H1 (cell line): Measurements from ENCODE around the gene LILRA1. TPM values are rescaled to one million over a fixed set of nuclear protein-coding genes. Genes with fewer than 3 reads are reported as not detected.
"Not testable (repeated sequence)": the region's sequence is repeated elsewhere in the genome, so short reads cannot be mapped to it uniquely, and the experiment has no call there.

Experiments used
- CTCF ChIA-PET: fragments of 300-600 bp; sonication (Branson Sonifier 250); formaldehyde crosslinking; loops from one replicate; lab custom pipeline; 2021; ENCODE audit not compliant: partially characterized antibody; lab: Charles Lee
- POLR2A ChIA-PET: fragments of 300-600 bp; sonication (Branson Sonifier 250); formaldehyde crosslinking; loops from one replicate; lab custom pipeline; 2021; ENCODE audit warnings: inconsistent platforms; ENCODE audit not compliant: partially characterized antibody; lab: Charles Lee
- DNase-seq, 2 experiments: peaks; one replicate each; pipeline versions ENCODE4 v3.0.0 to v3.0.0-alpha.2; 2010 to 2022; ENCODE audit warnings: low spot score in 2 of 2, low read depth in 1 of 2, mixed read lengths in 1 of 2
- FAIRE-seq: peaks from 2 replicates; lab custom pipeline; 2011; peaks lifted over from hg19 to GRCh38; lab: Jason Lieb, UNC
- H2AFZ ChIP-seq: 2 replicates; pipeline ENCODE4 v1.8.1; 2012; ENCODE audit warnings: low read length, inconsistent platforms
- H2AK5ac ChIP-seq: 2 replicates; pipeline ENCODE4 v1.6.1; 2013; ENCODE audit warnings: low read depth, low read length
- H2BK120ac ChIP-seq: replicated peaks from 2 replicates; pipeline ENCODE3; 2013; ENCODE audit warnings: low read depth, low read length, inconsistent platforms
- H2BK12ac ChIP-seq: 2 replicates; pipeline ENCODE4 v1.6.1; 2013; ENCODE audit warnings: low read depth, low read length
- H2BK15ac ChIP-seq: 2 replicates; pipeline ENCODE4 v1.6.1; 2013; ENCODE audit warnings: low read length
- H2BK20ac ChIP-seq: 2 replicates; pipeline ENCODE4 v1.6.1; 2013; ENCODE audit warnings: low read length
- H2BK5ac ChIP-seq: 2 replicates; pipeline ENCODE4 v1.6.1; 2013; ENCODE audit warnings: low read depth, low read length
- H3K14ac ChIP-seq: 2 replicates; pipeline ENCODE4 v1.6.1; 2013; ENCODE audit warnings: inconsistent platforms; ENCODE audit not compliant: insufficient read length
- H3K18ac ChIP-seq: 2 replicates; pipeline ENCODE4 v1.6.1; 2013; ENCODE audit warnings: low read length; ENCODE audit errors: extremely low read depth
- H3K23ac ChIP-seq: 2 replicates; pipeline ENCODE4 v1.6.1; 2013; ENCODE audit warnings: inconsistent platforms; ENCODE audit not compliant: insufficient read length
- H3K23me2 ChIP-seq: 2 replicates; pipeline ENCODE4 v1.6.1; 2013; ENCODE audit warnings: low read depth, low read length
- H3K27ac ChIP-seq: 2 replicates; pipeline ENCODE4 v1.6.1; 2011; ENCODE audit warnings: low read depth, low read length, inconsistent platforms
- H3K27me3 ChIP-seq, 4 experiments: replicated peaks in 1 of 4; 1 replicate in 1 of 4; 2 replicates in 3 of 4; pipeline versions ENCODE4 v1.6.1 to v1.8.1; 2011 to 2013; ENCODE audit warnings: low read length in 3 of 4, mild to moderate bottlenecking in 3 of 4, inconsistent platforms in 2 of 4, mixed read lengths in 2 of 4, moderate library complexity in 1 of 4; ENCODE audit not compliant: control insufficient read depth in 3 of 4, insufficient read depth in 3 of 4; ENCODE audit errors: extremely low read depth in 1 of 4
- H3K36me3 ChIP-seq, 4 experiments: 2 replicates each; pipeline versions ENCODE4 v1.6.1 to v1.8.1; 2011 to 2013; ENCODE audit warnings: mild to moderate bottlenecking in 4 of 4, low read length in 3 of 4, moderate library complexity in 2 of 4, control low read depth in 1 of 4, inconsistent platforms in 1 of 4; ENCODE audit not compliant: insufficient read depth in 4 of 4, control insufficient read depth in 2 of 4
- H3K4ac ChIP-seq: replicated peaks from 2 replicates; pipeline ENCODE3; 2013; ENCODE audit warnings: low read length, low read depth, mixed read lengths, inconsistent platforms; ENCODE audit not compliant: insufficient read length
- H3K4me1 ChIP-seq, 4 experiments: replicated peaks in 1 of 4; 1 replicate in 1 of 4; 2 replicates in 3 of 4; pipeline versions ENCODE4 v1.6.1 to v1.8.1; 2011 to 2013; ENCODE audit warnings: low read length in 3 of 4, inconsistent platforms in 2 of 4, mixed read lengths in 1 of 4; ENCODE audit not compliant: insufficient read depth in 4 of 4, control insufficient read depth in 3 of 4
- H3K4me2 ChIP-seq, 2 experiments: 2 replicates each; pipeline versions ENCODE4 v1.6.1 to v1.8.1; 2011 to 2013; ENCODE audit warnings: low read depth in 2 of 2, low read length in 2 of 2, control low read depth in 1 of 2, inconsistent platforms in 1 of 2, mild to moderate bottlenecking in 1 of 2; ENCODE audit not compliant: insufficient read depth in 1 of 2
- H3K4me3 ChIP-seq, 4 experiments: fragments of 200-600, 300-600 bp in 1 of 4; sonication (generic), shearing (Covaris generic), sonication (Bioruptor Twin) in 1 of 4; 2 replicates each; pipeline versions ENCODE4 v1.5.1 to v1.8.1; 2011 to 2016; ENCODE audit warnings: low read length in 4 of 4, low read depth in 3 of 4, control low read depth in 2 of 4, inconsistent platforms in 2 of 4, mild to moderate bottlenecking in 2 of 4, mixed read lengths in 1 of 4, moderate library complexity in 1 of 4; ENCODE audit not compliant: insufficient read depth in 2 of 4; ENCODE audit errors: extremely low read depth in 1 of 4
- H3K56ac ChIP-seq: replicated peaks from 2 replicates; pipeline ENCODE3; 2013; ENCODE audit warnings: low read depth, mild to moderate bottlenecking, mixed read lengths, low read length, inconsistent platforms; ENCODE audit not compliant: insufficient read length
- H3K79me1 ChIP-seq: 2 replicates; pipeline ENCODE4 v1.6.1; 2013; ENCODE audit warnings: low read depth, low read length, control low read depth
- H3K79me2 ChIP-seq, 2 experiments: 2 replicates each; pipeline versions ENCODE4 v1.6.1 to v1.8.1; 2012 to 2013; ENCODE audit warnings: low read length in 2 of 2, mild to moderate bottlenecking in 2 of 2, inconsistent platforms in 1 of 2; ENCODE audit not compliant: insufficient read depth in 2 of 2, control insufficient read depth in 1 of 2
- H3K9ac ChIP-seq, 4 experiments: replicated peaks in 1 of 4; 1 replicate in 1 of 4; 2 replicates in 3 of 4; pipeline versions ENCODE4 v1.6.1 to v1.8.1; 2011 to 2013; ENCODE audit warnings: low read depth in 3 of 4, low read length in 3 of 4, control low read depth in 2 of 4, mild to moderate bottlenecking in 2 of 4, moderate library complexity in 2 of 4, inconsistent platforms in 1 of 4; ENCODE audit errors: extremely low read depth in 1 of 4
- H3K9me3 ChIP-seq, 2 experiments: 2 replicates each; pipeline versions ENCODE4 v1.6.1 to v1.8.1; 2012 to 2013; ENCODE audit warnings: mild to moderate bottlenecking in 2 of 2, moderate library complexity in 2 of 2, control low read depth in 1 of 2, inconsistent platforms in 1 of 2, low read depth in 1 of 2, low read length in 1 of 2, mixed read lengths in 1 of 2; ENCODE audit not compliant: insufficient read depth in 2 of 2
- H4K20me1 ChIP-seq, 2 experiments: replicated peaks in 1 of 2; 2 replicates each; pipeline versions ENCODE3 to v1.8.1; 2011 to 2013; ENCODE audit warnings: inconsistent platforms in 2 of 2, low read length in 2 of 2, mild to moderate bottlenecking in 1 of 2; ENCODE audit not compliant: insufficient read depth in 2 of 2, control insufficient read depth in 1 of 2
- H4K5ac ChIP-seq: 2 replicates; pipeline ENCODE4 v1.6.1; 2013; ENCODE audit warnings: low read length, low read depth, mixed read lengths, inconsistent platforms; ENCODE audit not compliant: insufficient read length
- H4K8ac ChIP-seq: 2 replicates; pipeline ENCODE4 v1.8.0; 2013; ENCODE audit warnings: mild to moderate bottlenecking, moderate library complexity, low read length, inconsistent platforms; ENCODE audit not compliant: insufficient read depth; ENCODE audit errors: extremely low read depth
- H4K91ac ChIP-seq: replicated peaks from 2 replicates; pipeline ENCODE3; 2013; ENCODE audit warnings: low read length, mixed read lengths, inconsistent platforms; ENCODE audit not compliant: insufficient read length
- WGBS, 2 experiments: shearing (Covaris generic) in 1 of 2; methylation state at CpG; one replicate each; pipeline versions ENCODE4 v1.1.6 to v1.1.7; 2013 to 2015; ENCODE audit warnings: low lambda C conversion rate in 2 of 2, mixed read lengths in 2 of 2, inconsistent platforms in 1 of 2, low coverage in 1 of 2, missing lambda C conversion rate in 1 of 2; ENCODE audit not compliant: insufficient replicate concordance in 2 of 2, insufficient coverage in 1 of 2, insufficient read length in 1 of 2; ENCODE audit errors: extremely low coverage in 1 of 2, missing lambda C conversion rate in 1 of 2; 5-methylcytosine and 5-hydroxymethylcytosine counted together
- polyA plus RNA-seq, 7 experiments: library from polyadenylated mRNA; depleted of rRNA in 3 of 7; stranded (reverse) in 5 of 7; unstranded in 2 of 7; fragments of >200 nt in 5 of 7; fragments of 200-250 nt in 2 of 7; gene quantifications; 1 replicate in 5 of 7; 2 replicates in 1 of 7; 4 replicates in 1 of 7; pipeline versions ENCODE4 v1.2.1 to v1.2.3, GENCODE V29; 2011 to 2013; ENCODE audit warnings: missing spikeins in 2 of 7, mixed read lengths in 2 of 7
- total RNA-seq: library from RNA; stranded (reverse); fragmentation: NEBNext Ultra II Directional; extraction: Animal tissue kit (Norgen Biotek cat#: 25700); gene quantifications from 2 replicates; pipeline ENCODE4 v1.2.1, GENCODE V29; 2021

LILRA1 gene
- total and polyA plus RNA-seq, 2 of the 8 experiments (the other 6 are each of a cell fraction or from before 2014, with no cell fraction given): not detected

- POLR2A ChIA-PET, H3K56ac ChIP-seq, H3K36me3 ChIP-seq, H4K20me1 ChIP-seq, H2AFZ ChIP-seq, DNase-seq, H3K23ac ChIP-seq, H3K4me1 ChIP-seq, H4K8ac ChIP-seq, H2AK5ac ChIP-seq, H3K4me2 ChIP-seq, H3K79me2 ChIP-seq, H3K14ac ChIP-seq, H3K18ac ChIP-seq, H2BK120ac ChIP-seq, H4K91ac ChIP-seq, H2BK12ac ChIP-seq, H4K5ac ChIP-seq, H3K23me2 ChIP-seq, H2BK20ac ChIP-seq, H3K27me3 ChIP-seq, CTCF ChIA-PET, H3K9ac ChIP-seq, H3K4ac ChIP-seq, H2BK15ac ChIP-seq, H3K27ac ChIP-seq, H2BK5ac ChIP-seq, H3K4me3 ChIP-seq, FAIRE-seq, H3K79me1 ChIP-seq: not testable (repeated sequence)
- H3K9me3 ChIP-seq: peaks cover 56 to 88% of the 10 kb centered on the region in 2 experiments
- 84% methylated on average over 8 of the region's 9 CpGs; no CpG with 5 or more reads in 1 of the 2 experiments for WGBS, 2 experiments
These were observed 647 bp downstream of the LILRA1 start for GRCh38 chr19:54593931-54594626.
